Right kidney (tissue), 1 donor: ENCODE data around the gene DNAJC11.
"Not testable (repeated sequence)": the region's sequence is repeated elsewhere in the genome, so short reads cannot be mapped to it uniquely, and the experiment has no call there.

Source experiments
- DNase-seq: peaks from one replicate; pipeline ENCODE4 v3.0.0-alpha.2; 2016

Gene DNAJC11

DNA sequence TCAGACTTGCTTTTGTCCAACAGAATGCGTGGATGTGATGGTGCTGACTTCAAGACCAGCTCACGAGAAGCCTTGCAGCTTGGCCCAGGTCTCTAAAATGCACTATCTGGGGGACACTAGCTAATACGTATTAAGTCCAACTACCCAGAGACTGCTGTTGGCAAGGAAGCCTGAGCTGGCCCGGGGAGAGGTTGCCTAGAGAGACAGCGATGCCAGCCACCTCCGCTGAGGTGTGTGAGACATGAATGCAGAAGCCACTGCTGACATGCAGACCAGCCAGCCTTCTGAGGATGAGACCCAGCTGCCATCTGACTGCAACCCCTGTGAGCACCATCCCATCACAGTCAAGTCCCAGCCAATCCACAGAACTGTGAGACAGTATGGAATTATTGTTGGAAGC, 44.5 kb downstream of the DNAJC11 start:
- DNase-seq, result no peak

DNA sequence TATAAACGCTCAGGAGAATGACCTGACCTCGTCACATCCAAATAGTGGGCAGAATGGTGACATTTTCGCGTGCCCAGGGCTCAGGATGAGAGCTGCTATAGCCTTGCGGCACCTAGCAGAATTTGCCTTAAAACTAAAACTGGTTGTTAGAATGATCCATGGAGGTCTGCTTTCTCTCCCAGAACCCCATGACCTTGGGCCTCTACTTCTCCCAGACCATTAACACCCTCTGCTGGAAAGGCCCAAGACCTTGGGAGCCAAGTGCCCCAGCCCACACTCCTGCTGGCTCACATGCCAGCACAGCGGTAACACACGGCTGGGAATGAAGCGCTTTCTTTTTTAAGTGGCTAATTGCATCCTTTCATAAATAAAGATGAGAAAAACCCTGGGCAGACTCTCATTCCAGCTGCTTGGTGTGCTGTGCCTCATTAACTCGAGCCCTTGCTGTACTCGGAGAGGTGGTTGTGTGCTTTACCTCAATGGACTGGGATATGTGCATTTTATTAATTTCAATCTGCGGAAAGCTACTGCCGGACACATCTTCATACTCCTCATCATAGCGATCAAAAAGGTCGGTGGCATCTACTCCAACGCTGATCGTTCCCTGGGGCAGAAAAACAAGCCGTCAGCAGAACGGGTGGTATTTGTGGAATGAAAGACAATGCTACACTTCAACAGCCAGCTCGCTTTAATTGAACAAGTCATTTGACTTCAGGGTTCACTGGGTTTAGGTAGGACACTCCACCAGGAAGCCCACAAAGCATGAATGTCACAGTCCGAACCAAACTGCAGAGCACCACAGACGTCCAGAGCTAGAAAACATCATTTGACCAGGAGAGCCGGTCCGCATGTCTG, 48.0 kb downstream of the DNAJC11 start:
- peak; percentile 67 for DNase-seq

DNA sequence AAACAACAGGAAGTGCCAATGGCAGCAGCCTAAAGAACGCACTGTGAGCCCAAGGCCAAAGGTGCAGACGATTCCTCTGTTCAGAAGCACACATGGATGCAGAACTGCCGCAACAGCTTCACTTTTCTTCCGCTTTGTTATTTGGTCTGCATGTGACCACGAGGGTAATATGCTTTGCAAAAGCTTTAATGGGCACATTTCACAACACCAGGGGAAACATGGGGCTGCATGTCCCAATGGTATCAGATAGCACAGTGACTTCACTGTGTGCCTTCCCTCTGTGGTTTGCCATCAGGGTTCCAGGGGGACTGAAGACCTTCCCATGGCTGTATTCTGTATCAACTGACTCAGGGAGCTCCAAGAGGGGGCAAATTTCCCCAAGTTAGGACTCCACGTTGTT, 48.6 kb downstream of the DNAJC11 start:
- DNase-seq, result no peak

DNA sequence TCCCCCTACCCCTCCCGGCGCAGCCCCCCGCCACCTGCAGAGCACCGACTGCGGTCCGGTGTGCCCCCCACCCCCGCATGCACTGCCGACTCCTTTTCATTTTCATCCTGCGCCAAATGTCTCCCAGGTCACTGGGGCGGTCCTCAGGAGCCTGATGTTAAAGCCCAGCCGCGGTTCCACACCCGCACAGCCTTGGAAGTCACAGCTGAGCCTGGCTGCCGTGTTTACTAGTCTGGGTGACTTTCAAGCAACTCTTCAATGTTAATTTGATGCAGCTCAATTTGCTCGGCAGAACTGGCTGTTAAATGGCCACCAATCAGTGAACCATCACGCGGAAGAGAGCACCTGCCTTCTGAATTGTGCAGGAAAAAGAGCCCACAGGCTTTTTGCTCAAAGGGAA, 49.7 kb downstream of the DNAJC11 start:
- no peak for DNase-seq

DNA sequence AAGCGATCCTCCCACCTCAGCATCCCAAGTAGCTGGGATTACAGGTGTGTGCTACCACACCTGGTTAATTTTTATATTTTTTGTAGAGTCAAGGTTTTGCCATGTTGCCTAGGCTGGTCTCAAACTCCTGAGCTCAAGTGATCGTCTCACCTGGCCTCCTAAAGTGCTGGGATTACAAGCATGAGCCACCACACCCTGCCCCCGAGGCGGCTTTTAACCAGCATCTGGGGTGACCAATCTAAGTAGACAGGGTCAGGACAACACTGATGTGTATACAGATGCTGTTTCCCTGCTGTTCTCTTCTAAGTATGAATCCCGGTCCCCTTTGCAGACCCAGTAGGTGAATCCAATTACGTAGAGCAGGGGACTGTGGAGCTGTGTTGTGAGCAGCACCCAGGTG, 53.1 kb downstream of the DNAJC11 start:
- no peak for DNase-seq

DNA sequence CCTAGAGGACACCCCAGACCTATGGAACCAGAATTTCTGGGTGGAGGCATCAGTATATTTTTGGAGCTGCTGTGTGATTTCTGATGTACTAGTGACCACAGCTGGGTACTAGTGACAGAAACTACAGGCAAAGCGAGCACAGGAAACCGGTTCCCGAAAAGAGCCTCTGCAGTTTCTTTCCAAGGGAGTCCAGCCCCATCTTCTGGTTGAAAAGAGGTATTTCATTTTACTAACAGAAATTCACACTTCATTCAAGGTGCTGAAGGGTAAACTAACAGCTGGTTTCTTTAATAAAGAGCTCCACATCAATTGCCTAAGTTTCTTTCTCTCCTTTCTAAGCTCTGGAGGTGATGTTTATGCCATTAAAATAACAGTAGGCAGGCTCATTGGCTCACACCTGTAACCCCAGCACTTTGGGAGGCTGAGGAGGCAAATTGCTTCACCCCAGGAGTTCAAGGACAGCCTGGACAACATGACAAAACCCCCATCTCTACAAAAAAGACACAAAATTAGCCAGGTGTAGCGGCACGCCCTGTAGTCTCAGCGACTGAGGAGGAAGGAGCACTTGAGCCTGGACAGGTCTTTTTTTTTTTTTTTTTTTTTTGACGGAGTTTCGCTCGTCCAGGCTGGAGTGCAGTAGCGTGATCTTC, 55.0 kb downstream of the DNAJC11 start:
- no peak for DNase-seq

DNA sequence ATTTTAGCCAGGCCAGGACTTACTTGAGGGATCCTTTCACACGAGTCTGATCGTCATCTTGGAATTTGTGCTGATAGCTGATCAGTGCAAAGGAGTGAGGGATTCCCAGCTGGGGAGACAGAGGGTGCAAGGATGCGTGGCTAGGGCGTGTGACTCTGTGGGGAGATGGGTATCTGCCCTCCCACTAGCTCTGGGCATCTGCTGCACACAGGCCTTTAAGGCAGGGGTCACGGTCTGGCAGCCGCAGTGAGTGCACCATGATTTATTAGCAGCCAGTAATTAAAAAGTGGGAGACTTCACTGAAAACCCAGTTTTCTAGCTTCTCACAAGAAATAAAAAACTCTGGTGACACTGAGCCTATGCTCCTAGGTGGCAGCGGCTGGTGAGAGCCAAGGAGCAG, 56.6 kb downstream of the DNAJC11 start:
- DNase-seq, result peak; percentile 52

DNA sequence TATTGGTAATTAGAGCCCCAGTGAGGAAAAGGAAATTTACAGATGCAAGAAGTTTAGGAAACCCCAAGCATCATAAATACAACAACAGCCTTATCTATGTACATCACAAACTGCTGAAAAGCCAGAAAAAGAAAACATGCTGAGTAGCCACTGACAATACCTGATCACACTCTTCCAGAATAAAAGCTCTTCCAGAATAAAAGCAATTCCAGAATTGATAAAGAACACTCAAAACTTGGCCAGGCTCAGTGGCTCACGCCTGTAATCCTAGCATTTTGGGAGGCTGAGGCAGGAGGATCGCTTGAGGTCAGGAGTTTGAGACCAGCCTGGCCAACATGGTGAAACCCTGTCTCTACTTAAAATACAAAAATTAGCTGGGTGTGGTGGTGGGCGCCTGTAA, 60.7 kb downstream of the DNAJC11 start:
- DNase-seq, result not testable (repeated sequence)

DNA sequence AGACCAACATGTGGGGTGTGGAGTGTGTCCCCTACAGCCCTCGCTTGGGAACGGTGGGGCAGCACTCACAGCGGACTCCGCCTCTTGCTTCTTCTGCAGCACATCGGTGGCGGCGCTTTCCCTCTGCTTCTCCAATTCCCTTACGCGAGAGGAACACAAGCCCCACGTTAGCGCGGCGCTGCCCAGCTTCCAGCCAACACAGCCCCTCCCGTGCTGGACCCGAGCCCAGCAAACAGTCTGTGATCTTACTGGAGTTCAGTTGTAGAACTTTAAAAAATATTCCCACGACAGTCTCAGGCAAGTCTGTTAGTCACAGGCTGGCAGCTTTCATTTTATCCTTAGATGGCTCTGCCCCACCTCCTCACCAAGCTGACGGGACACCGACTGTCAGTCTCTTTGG, 63.4 kb downstream of the DNAJC11 start:
- DNase-seq, result no peak

DNA sequence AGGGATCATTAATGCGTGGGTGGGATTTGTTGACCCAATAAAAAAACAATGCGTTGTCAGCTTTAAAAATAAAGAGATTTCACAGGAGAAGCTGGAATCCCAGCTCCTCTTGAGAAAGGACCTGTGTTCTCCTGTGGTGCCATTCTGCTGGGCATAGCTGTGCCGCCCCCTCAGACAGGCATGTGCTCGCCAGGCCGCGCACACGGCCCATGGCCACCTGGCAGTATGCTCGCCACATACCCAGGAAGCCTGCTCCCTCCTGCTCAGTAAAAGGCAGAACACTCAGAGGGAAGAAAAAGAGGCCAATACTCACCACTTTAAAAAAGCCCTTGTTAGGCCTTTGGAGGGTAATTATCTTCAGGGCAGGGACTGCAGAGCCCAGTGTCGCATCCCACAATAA, 63.8 kb downstream of the DNAJC11 start:
- no peak for DNase-seq

DNA sequence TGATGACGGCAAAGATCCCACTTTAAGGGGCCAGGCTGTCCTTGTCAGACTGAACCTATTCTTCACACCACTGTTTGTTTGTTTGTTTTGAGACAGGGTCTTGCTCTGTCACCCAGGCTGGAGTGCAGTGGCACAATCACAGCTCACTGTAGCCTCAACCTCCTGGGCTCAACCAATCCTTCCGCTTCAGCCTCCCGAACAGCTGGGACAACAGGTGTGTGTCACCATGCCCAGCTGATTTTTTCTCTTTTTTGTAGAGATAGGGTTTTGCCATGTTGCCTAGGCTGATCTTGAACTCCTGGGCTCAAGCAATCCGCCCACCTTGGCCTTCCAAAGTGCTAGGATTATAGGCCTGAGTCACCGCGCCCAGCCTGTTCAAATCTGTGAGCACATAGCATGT, 64.8 kb downstream of the DNAJC11 start:
- not testable (repeated sequence) for DNase-seq

DNA sequence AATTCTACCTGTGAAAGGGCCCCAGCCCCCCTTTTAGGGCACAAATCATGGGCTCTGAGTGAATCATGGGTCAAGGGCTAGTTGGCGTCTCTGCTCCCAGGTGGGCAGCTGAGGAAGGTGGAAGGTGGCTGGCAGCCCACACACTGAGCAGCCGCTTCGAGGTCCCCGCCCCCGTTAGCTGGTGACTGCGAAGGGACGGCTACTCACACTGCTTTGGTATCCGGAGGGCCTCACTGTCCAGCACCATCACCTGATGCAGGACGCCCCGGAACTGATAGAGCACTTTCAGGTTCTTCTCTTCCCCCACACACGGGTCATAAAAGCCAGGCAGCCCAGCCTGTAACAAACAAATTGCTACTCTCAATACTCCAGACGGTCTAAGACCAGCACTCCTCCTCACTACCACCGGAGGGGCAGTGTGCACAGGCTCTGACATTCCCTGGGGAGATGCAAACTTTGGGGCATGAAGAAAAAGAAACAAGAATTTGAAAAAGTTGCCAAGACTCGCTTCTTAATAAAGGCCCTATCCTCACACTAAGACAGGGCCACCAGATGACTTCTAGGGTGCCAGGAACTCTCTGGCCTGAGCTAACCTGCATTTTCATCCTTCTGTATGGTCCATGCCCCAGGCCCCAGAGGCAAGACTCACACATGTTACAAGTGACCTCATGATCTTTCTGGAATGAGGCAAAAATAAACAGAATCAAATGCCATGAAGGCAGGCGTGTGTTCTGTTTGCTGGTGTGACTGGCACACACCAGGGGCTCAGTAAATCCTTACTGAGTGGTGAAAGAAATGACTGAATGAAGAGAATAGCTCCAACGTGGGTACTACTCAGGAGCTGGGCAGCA, 65.5 kb downstream of the DNAJC11 start:
- DNase-seq, result no peak

DNA sequence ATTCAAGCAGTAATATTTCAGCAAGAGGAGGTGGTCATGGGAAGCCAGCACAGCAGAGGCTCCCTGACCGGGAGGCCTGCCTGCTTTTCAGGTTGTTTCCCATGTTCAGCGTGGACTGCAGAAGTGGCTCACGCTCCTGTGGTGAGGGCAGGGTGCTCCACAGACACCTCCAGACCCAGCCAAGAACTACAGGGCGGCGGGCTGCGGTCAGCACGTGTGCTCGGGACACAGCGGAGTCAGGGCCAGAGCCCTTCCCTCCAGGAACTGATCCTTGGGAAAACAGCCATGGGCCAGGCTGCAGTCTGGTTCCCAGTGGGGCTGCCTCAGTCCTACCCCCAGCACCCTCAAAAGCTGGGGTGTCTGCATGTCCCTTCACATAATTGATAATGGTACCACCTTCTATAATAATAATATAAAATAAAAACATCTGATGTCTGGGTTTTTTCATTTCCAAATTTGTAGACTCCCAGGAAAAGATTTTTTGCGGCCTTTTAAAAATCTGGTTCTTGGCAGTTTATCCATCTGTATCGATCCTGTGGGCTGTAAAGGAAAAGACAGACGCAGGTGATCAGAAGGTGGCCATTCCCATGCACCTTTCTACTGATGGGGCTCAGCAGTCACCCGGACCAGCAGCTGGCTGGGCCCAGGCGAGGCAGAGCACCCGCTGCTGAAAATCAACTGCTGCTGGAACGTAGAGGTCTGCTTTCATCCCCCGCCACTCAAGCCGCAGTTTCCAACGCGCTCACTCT, 66.3 kb downstream of the DNAJC11 start:
- DNase-seq, result no peak

DNA sequence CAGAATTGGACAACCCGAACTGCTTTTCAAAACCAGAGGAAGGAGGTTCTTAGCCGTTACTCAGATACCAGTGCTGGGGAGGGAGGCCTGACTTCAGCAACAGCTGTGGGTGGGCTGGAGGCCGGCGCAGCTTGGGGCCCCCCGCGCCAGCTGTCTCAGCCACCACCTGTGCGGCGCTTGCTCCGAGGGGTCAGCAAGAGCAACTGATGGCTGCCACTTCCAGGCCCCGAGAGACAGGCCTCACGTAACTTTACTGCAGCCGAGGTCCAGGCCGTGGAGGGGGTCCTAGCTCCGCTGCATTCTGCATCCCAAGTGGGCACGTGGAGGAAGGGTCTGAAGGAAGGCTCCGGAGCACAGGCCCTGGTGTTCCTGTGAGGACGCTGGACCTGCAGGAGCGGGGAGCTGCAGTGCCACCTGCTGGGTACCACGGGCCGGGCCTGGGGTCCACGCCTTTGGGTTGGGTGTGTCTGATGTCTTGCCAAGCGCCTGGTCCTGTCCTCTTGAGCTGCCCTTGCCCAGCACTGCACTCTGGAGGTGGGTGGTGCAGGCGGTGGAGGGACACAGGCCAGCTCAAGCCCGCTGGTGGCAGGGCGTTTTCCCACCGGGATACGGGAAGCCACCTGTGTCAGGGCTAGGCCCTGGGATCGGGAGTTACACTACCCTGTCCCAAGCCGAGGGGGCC, 67.1 kb downstream of the DNAJC11 start:
- no peak for DNase-seq

DNA sequence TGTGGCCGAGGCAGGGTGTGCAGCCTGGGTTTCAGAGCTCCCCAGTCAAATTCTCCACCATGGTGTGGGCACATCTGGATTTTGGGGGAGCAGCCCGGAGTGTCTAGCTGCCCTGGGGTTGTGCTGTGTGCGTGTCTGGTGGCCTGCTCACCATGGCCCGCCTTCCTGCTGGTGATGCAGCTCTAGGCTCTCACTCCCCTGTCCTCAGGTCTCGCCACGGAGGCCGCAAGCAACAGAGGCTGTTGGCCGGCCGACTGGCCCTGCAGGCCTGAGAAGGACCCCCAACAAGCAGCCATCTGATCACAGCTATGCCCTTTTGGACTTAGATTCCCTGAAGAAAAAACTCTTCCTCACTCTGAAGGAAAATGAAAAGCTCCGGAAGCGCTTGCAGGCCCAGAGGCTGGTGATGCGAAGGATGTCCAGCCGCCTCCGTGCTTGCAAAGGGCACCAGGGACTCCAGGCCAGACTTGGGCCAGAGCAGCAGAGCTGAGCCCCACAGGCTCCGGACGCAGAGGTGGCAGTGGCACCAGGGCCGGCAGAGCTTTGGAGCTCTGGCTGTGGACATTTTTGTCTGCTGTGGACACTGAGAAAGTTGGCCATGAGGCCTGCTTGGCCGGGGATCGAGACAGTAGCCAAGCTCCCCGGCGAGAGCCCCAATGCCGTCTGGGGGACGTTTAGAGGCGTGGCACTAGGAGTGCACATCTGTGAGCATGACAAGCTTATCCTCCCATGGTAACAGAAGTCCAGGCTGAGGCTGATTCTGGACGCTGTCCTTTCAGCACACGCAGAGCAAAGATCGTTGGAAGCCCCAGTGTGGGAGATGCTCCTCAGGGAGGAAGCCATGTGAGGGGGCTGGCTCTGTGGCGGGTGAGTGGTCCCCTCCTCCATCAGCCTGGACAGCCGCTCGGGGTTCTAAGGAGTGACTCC, 68.8 kb downstream of the DNAJC11 start:
- no peak for DNase-seq

DNA sequence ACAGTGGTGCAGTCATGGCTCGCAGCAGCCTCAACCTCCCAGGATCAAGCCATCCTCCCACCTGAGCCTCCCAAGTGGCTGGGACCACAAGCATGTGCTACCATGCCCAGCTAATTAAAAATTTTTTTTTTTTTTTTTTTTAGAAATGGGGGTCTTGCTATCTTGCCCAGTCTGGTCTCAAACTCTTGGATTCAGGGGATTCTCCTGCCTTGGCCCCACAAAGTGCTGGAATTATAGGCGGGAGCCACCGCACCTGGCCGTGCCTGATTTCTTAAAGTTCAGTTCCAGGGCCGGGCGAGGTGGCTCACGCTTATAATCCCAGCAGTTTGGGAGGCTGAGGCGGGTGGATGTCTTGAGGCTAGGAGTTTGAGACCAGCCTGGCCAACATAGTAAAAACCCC, 70.6 kb downstream of the DNAJC11 start:
- DNase-seq, result no peak

DNA sequence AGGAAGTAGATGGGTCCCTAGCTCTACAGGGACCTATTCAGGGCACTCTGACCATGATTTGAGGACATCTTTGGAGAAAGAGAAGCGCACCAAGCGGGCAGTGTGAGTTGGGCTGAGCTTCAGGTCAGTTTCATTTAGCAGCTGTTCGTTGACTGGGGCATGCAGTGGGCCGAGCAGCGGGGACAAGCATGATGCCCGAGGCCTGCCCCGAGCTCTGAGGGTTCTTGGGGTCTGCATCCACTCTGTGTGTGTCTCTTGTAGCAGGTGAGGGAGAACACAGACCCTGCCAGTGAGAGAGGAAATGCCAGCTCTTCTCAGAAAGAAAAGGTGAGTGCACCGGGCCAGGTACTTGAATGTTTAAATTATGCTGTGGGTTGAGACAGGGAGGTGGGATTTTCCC, 71.6 kb downstream of the DNAJC11 start:
- no peak for DNase-seq

DNA sequence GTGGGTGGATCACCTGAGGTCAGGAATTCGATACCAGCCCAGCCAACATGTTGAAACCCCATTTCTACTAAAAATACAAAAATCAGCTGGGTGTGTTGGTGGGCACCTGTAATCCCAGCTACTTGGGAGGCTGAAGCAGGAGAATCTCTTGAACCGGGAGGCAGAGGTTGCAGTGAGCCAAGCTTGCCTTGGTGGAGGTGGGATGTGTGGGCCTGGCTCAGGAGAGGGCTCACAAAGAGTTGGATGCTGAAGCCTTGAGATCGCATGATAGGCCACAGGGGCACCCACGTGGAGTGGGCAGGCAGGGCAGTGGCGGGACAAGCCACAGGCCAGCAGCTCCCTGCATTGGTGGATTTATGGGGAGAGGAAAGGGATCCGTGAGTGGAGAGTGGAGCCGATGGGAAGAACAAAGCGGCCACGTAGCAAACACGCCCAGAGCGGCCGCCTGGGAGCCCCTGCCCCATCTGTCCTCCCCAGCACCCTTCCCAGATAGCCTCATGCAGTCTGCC, 72.6 kb downstream of the DNAJC11 start:
- DNase-seq, result no peak

DNA sequence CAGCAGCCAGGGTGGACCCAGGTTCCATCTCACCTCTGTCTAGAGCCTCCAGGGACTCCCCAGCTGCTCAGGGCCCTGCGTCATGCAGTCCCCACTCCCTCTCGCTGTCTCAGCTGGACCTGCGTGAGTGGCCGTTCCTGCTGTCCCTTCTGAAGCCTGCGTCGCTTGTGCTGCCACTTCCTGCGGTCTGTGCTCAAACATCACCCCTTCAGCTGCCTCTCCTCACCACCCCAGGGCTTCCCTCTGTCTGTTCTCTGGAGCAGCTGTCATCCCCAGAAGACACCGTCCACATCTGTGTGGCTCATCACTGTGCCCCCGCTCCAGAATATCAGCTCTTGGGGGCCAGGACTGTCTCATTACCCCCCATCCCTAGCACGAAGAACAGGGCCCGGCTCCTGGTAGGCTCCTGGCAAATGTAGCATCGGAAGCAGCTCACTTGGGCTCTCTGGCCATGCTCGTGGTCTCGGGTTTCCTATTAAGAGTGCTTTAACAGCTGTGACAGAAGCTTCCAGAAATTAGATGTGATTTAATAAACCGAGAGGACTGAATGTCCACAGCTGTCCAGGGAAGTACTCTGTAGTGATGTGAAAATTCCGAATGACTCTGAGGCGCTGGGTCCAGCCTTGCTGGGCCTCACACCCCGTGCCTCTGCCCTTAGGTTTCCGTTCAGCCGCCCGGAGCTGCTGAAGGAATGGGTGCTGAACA, 73.6 kb downstream of the DNAJC11 start:
- DNase-seq, result no peak

DNA sequence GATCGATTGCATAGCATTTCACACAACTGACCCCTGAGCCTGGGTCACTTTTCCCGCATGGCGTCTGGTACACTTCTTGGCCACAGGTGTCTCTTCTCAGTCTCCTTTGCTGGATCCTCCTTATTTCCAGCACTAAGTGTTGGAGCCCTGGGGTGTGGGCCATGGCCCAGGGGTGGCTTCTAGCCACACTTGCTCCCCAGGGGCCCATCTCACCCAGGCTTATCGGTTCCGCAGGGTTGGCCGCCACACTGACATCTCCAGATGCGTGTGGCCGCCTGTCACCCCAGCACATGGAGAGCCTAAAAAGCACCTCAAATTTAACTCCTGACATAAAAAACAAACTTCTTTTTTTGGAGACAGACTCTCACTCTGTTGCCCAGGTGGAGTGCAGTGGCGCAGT, 74.6 kb downstream of the DNAJC11 start:
- DNase-seq, result no peak
